ENCODE data around the gene DAZAP1.

GRCh38 chr19:1390890-1391423 lies 16.4 kb upstream of the DAZAP1 start:
- no peak for TF ChIP-seq EZH2 (IDR thresholded peaks at IDR 0.05; ENCODE audit: insufficient read depth, poor library complexity, severe bottlenecking)
- TF ChIP-seq EZH2phosphoT487 (IDR thresholded peaks at IDR 0.05; ENCODE audit: insufficient read depth, low read depth): no peak
